Fibroblast of pulmonary artery (primary cell): ENCODE measurements around the gene RGMA.

Source experiments
- DNase-seq: peaks from one replicate; pipeline ENCODE4 v3.0.0-alpha.2; 2010; ENCODE audit warnings: low read depth
- H3K4me3 ChIP-seq: replicated peaks from 2 replicates; pipeline ENCODE4 v1.5.1; 2011; ENCODE audit warnings: low read depth, mild to moderate bottlenecking, control low read depth, low read length, moderate library complexity
- TF ChIP-seq, protein P1 (sequence below): IDR thresholded peaks from 2 replicates; pipeline ENCODE4 v1.5.1; 2011; ENCODE audit warnings: mild to moderate bottlenecking, control low read depth, low read length, inconsistent platforms; ENCODE audit errors: missing control alignments

RGMA gene, protein sequence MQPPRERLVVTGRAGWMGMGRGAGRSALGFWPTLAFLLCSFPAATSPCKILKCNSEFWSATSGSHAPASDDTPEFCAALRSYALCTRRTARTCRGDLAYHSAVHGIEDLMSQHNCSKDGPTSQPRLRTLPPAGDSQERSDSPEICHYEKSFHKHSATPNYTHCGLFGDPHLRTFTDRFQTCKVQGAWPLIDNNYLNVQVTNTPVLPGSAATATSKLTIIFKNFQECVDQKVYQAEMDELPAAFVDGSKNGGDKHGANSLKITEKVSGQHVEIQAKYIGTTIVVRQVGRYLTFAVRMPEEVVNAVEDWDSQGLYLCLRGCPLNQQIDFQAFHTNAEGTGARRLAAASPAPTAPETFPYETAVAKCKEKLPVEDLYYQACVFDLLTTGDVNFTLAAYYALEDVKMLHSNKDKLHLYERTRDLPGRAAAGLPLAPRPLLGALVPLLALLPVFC

DNA sequence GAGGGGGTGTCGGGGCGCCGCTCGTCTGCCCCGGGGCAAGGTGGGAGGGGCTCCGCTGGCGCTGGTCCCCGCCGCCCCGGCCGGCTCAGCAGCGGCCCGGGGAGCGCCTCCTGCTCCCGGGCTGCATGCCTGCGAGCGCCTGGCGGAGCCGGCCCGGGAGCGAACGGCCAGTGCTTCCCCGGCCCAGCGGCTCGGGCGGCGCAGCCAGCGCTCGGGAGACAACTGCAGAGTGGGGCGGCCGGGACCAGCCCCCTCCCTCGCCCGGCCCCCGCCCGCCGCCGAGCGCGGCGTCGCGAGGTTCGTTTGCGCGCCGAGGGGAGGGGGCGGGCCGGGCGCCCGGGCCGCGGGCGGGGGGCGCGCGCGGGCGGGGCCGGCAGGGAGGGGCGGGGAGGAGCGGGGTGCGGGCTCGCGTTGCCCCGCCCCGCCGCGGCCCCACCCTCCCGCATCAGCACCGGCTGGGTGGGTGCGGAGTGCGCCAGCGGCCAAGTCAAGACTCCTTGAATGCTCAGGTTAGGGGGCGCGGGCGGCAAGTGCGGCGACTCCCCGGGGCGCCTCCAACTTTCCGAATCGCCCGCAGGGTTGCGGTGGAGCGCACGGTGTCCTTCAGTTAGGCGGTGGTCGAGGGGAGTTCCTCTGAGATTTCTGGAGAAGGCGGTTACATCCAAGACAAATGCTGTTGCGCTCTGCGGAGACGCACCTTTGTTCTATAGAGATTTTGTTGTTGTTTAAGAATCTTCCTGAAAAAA is at the start of gene RGMA:
RGMA (minus strand) TSS at position 231 of the 746 bp plus-strand sequence. CDS start 279 bp downstream, outside the sequence.
- DNase-seq: no peak
- TF ChIP-seq, protein P1, sequence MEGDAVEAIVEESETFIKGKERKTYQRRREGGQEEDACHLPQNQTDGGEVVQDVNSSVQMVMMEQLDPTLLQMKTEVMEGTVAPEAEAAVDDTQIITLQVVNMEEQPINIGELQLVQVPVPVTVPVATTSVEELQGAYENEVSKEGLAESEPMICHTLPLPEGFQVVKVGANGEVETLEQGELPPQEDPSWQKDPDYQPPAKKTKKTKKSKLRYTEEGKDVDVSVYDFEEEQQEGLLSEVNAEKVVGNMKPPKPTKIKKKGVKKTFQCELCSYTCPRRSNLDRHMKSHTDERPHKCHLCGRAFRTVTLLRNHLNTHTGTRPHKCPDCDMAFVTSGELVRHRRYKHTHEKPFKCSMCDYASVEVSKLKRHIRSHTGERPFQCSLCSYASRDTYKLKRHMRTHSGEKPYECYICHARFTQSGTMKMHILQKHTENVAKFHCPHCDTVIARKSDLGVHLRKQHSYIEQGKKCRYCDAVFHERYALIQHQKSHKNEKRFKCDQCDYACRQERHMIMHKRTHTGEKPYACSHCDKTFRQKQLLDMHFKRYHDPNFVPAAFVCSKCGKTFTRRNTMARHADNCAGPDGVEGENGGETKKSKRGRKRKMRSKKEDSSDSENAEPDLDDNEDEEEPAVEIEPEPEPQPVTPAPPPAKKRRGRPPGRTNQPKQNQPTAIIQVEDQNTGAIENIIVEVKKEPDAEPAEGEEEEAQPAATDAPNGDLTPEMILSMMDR: no peak
- H3K4me3 ChIP-seq: no peak within 1 kb of the TSS

DNA sequence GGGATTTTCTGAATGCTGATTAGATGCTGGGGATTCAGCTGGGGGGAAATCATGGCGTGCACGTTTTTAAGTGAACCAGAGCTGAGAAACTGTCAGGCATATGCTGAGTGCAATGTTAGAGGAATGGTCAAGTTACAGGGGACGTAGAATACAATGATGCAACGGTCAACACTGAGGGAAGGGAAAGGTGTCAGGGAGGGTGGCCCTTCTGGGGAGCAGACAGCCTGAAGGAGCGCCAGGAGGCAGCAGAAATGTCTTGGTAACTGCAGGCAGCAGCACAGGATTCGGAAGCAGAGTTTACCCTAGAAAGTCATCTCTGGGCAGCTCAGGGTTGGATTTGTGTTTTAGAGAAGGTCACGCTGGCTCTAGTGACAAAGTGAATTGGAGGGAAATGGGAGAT is 47.6 kb upstream of the RGMA start:
- DNase-seq: no peak
- no peak overlapping the region for H3K4me3 ChIP-seq
- TF ChIP-seq, protein P1: no peak

DNA sequence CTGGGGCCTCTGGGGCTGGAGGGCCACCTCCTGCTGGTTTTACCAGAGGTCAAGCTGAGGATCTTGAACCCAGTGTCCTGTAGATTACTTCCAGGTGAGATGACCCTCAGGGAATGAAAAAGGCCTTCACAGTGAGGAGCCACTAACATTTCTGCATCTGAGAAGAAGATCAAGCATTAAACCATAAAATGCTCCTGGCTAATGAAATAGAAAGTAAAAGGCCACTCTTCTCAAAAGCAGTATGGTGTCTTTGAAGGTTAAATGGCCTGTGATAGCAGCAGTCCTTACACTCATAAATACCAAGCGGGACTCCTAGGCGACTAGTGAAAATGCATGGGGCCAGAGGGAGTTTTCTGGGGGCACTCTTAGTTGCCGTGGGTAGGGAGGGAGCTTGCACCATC is 47.0 kb upstream of the RGMA start:
- TF ChIP-seq, protein P1: no peak
- H3K4me3 ChIP-seq: no peak overlapping the region
- DNase-seq: no peak

DNA sequence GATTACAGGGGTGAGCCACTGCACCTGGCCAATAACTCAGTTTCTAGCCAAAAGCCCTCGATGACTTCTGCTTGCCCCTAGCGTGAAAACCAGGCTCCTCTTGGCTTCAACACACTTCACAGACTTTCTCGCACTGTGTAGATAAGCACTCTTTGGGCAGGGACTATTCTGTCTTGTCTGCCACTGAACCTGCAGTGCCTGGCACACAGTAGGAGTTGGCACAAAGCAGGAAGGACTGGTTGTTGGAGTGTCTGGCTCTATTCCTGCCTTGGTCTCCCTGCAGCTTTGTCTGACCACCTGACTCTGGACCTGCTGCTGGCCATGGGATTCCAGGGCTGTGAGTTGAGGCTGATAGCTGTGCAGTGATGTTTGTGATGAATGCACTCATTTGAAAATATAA is 46.4 kb upstream of the RGMA start:
- no peak overlapping the region for H3K4me3 ChIP-seq
- TF ChIP-seq, protein P1: no peak
- DNase-seq: no peak

DNA sequence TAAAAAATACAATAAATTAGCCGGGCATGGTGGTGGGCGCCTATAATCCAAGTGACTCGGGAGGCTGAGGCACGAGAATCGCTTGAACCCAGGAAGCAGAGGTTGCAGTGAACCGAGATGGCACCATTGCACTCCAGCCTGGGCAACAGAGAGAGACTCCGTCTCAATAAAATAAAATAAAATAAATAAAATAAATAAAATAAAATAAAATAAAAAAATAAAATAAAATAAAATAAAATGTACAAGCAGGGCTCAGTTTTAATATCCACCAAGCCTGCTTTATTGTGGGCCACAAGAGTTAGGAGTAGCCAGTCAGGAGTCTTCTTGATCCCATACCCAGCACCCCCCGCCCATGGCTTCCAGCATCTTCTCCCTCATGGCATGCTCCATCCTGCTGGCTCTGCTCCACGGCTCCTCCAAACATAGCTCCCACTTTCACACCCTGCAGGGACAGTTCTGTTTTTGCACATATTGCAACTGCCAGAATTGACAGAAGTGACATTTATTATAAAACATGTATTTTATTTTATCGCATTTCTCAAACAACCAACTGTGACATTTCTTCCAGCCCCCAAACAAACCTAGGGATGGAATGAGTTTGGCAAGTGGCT is 42.6 kb upstream of the RGMA start:
- TF ChIP-seq, protein P1: no peak
- no peak for DNase-seq
- no peak overlapping the region for H3K4me3 ChIP-seq

DNA sequence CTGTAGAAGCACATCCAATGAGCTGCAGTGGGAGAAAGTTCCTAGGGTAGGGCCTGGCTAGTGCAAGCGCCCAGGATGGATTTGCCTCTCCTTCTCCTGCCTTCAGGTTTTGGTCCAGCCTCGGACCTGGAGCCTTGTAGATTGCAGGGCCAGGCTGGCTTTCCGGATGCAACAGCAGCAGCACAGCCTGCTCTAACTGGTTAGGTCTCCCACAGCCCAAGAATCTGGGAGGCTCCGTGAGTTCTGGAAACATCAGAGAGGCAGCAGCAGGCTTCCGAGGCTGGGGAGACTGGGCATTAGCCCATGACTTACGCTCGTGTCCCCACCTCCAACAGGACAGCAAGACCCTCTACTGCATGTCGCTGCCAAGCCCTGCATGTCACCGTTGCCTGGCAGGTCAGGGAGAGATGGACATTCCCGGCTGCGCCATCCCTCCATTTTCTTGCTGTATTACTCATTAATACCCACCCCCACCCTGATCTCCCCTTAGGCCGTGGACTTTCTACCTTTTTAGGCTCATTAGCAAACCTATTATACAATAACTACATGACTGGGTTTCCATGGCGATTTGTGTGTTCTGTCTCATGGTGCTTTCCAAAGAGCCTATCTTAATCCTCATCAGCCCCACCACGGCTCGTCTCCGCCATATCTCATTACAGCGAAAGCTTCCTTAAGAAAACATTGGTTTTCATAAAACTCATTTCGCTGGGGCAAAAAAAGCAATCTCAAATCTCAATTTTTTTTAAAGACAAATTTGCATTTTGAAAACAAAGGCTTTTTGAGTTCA is 40.9 kb upstream of the RGMA start:
- TF ChIP-seq, protein P1: no peak
- H3K4me3 ChIP-seq: no peak overlapping the region
- DNase-seq: no peak
